GM23338 (cell line): ENCODE results near the gene GMPPA. TPM values are rescaled to one million over a fixed set of nuclear protein-coding genes. Genes with fewer than 3 reads are reported as not detected.

Source experiments
- ATAC-seq: fragments of 200-7000 bp; cut with Tn5 transposase; 3 replicates; pipeline ENCODE4 v1.9.1; 2020
- DNase-seq: peaks from one replicate; pipeline ENCODE4 v3.0.0-alpha.2; 2015; ENCODE audit warnings: low spot score
- H2AFZ ChIP-seq: fragments of 200-600 bp; sonication (generic); 2 replicates; pipeline ENCODE4 v1.8.0; 2016; ENCODE audit warnings: antibody characterized with exemption, mild to moderate bottlenecking, moderate library complexity
- H3F3A ChIP-seq: fragments of 200-600 bp; sonication (generic); replicated peaks from 2 replicates; pipeline ENCODE4 v1.8.0; 2017; ENCODE audit warnings: antibody characterized with exemption, mixed run types, low read depth
- H3K27ac ChIP-seq: fragments of 200-600 bp; sonication (generic); 2 replicates; pipeline ENCODE4 v1.6.1; 2016; ENCODE audit warnings: low read depth
- H3K27me3 ChIP-seq: fragments of 200-600 bp; sonication (generic); 2 replicates; pipeline ENCODE4 v1.8.0; 2016; ENCODE audit warnings: mild to moderate bottlenecking, mixed run types, moderate library complexity; ENCODE audit not compliant: insufficient read depth
- H3K36me3 ChIP-seq: fragments of 200-600 bp; sonication (generic); 2 replicates; pipeline ENCODE4 v1.8.0; 2016; ENCODE audit warnings: mild to moderate bottlenecking; ENCODE audit not compliant: insufficient read depth
- H3K4me1 ChIP-seq: fragments of 200-600 bp; sonication (generic); 2 replicates; pipeline ENCODE4 v1.8.0; 2016; ENCODE audit warnings: mild to moderate bottlenecking, moderate library complexity; ENCODE audit not compliant: insufficient read depth
- H3K4me2 ChIP-seq: fragments of 200-600 bp; sonication (generic); 2 replicates; pipeline ENCODE4 v1.7.1; 2017; ENCODE audit warnings: mixed run types
- H3K4me3 ChIP-seq: fragments of 200-600 bp; sonication (generic); 2 replicates; pipeline ENCODE4 v1.6.1; 2016; ENCODE audit warnings: mixed run types
- H3K79me2 ChIP-seq: fragments of 200-600 bp; sonication (generic); replicated peaks from 2 replicates; pipeline ENCODE4 v1.8.0; 2017; ENCODE audit warnings: mild to moderate bottlenecking; ENCODE audit not compliant: insufficient read depth
- H3K9me2 ChIP-seq: fragments of 200-600 bp; sonication (generic); 2 replicates; pipeline ENCODE4 v1.8.0; 2017; ENCODE audit not compliant: insufficient read depth
- H4K20me1 ChIP-seq: fragments of 200-600 bp; sonication (generic); replicated peaks from 2 replicates; pipeline ENCODE4 v1.8.0; 2017; ENCODE audit warnings: mild to moderate bottlenecking; ENCODE audit not compliant: insufficient read depth
- H3K27ac Mint-ChIP-seq: 2 replicates; pipeline ENCODE4 v1.8.0; 2020; ENCODE audit warnings: inconsistent platforms, mild to moderate bottlenecking, moderate library complexity, mixed read lengths
- H3K27me3 Mint-ChIP-seq: 3 replicates; pipeline ENCODE4 v1.8.0; 2022; ENCODE audit warnings: low read depth, mild to moderate bottlenecking, moderate library complexity, mixed read lengths, inconsistent platforms; ENCODE audit not compliant: insufficient read depth, poor library complexity
- H3K36me3 Mint-ChIP-seq: 3 replicates; pipeline ENCODE4 v1.8.0; 2021; ENCODE audit warnings: low read depth, mild to moderate bottlenecking, inconsistent platforms, moderate library complexity, mixed read lengths
- H3K4me1 Mint-ChIP-seq: 3 replicates; pipeline ENCODE4 v1.8.0; 2020; ENCODE audit warnings: mild to moderate bottlenecking, inconsistent platforms, mixed read lengths
- H3K4me3 Mint-ChIP-seq: 3 replicates; pipeline ENCODE4 v1.8.0; 2021; ENCODE audit warnings: moderate library complexity, mild to moderate bottlenecking, inconsistent platforms, mixed read lengths
- H3K9me3 Mint-ChIP-seq: 3 replicates; pipeline ENCODE4 v1.8.0; 2020; ENCODE audit warnings: moderate library complexity, mild to moderate bottlenecking, inconsistent platforms, mixed read lengths
- EZH2phosphoT487 ChIP-seq: fragments of 200-600 bp; sonication (generic); IDR thresholded peaks from one replicate; pipeline ENCODE4 v1.8.1; 2018; ENCODE audit warnings: antibody characterized with exemption; ENCODE audit not compliant: unreplicated experiment
- JUNB ChIP-seq: IDR thresholded peaks from one replicate; pipeline ENCODE4 v1.6.1; 2016; ENCODE audit warnings: antibody characterized with exemption; ENCODE audit not compliant: unreplicated experiment
- POLR2AphosphoS5 ChIP-seq: IDR thresholded peaks from 2 replicates; pipeline ENCODE4 v1.6.1; 2016; ENCODE audit warnings: antibody characterized with exemption, low read depth
- STAT1 ChIP-seq: IDR thresholded peaks from one replicate; pipeline ENCODE4 v1.6.1; 2016; ENCODE audit warnings: antibody characterized with exemption; ENCODE audit not compliant: unreplicated experiment
- ZNF114 ChIP-seq: fragments of 250-450 bp; sonication (Bioruptor Pico); IDR thresholded peaks from 2 replicates; pipeline ENCODE4 v1.5.0; 2020; ENCODE audit warnings: mild to moderate bottlenecking, moderate library complexity
- polyA plus RNA-seq: library from polyadenylated mRNA; unstranded; fragments of >200 nt; fragmentation: Nextera tagmentation; extraction: Ambion mirVana; gene quantifications from 2 replicates; pipeline ENCODE4 v1.2.1, GENCODE V29; 2016
- total RNA-seq: library from RNA; depleted of rRNA; stranded (reverse); fragments of >200 nt; shearing (Covaris generic); gene quantifications from 2 replicates; pipeline ENCODE4 v1.2.3, GENCODE V29; 2014
- TF ChIP-seq, protein P1 (sequence below): fragments of 250-450 bp; sonication (Bioruptor Pico); IDR thresholded peaks from 2 replicates; pipeline ENCODE4 v1.5.0; 2020; ENCODE audit warnings: mild to moderate bottlenecking, moderate library complexity
- TF ChIP-seq, protein P2 (sequence below): IDR thresholded peaks from 2 replicates; pipeline ENCODE4 v1.6.1; 2016; ENCODE audit warnings: antibody characterized with exemption

The GMPPA gene
- total and polyA plus RNA-seq, 2 experiments from 2014 or later: 27.0 to 33.8 TPM

DNA sequence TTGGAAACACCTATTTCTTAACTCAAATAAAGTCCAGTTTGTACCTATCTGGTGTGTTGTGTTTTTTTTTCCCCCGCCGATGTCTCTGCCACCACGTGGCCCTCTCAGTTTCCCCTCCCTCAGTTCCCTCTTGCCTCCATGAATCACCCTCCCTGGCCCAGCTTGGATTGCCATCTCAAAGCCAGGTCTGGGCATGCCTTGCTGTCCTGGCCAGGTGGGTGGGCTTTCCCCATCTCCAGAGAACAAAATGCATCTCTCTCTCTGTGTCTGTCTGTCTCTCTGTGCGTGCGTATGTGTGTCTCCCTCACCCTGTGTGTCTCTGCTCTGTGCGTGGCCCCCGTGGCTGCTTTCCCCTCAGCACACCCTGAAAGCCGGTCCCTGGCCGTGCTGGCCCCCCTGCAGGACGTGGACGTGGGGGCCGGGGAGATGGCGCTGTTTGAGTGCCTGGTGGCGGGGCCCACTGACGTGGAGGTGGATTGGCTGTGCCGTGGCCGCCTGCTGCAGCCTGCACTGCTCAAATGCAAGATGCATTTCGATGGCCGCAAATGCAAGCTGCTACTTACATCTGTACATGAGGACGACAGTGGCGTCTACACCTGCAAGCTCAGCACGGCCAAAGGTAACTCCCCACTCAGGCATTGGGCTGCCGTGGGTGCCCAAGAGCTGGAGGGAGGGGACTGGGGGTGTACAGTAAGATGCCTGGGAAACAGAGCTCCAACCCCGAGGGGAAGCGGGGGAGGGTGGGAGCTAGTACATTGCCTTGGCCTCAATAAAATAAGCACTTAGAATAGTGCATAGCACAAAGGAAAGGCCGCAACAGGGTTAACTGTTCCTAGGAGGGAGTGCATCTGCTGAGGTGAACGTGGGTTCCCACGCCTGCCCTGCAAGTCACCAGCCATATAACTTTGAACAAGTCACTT, 31.6 kb upstream of the GMPPA start (continued):
- TF ChIP-seq, protein P1, sequence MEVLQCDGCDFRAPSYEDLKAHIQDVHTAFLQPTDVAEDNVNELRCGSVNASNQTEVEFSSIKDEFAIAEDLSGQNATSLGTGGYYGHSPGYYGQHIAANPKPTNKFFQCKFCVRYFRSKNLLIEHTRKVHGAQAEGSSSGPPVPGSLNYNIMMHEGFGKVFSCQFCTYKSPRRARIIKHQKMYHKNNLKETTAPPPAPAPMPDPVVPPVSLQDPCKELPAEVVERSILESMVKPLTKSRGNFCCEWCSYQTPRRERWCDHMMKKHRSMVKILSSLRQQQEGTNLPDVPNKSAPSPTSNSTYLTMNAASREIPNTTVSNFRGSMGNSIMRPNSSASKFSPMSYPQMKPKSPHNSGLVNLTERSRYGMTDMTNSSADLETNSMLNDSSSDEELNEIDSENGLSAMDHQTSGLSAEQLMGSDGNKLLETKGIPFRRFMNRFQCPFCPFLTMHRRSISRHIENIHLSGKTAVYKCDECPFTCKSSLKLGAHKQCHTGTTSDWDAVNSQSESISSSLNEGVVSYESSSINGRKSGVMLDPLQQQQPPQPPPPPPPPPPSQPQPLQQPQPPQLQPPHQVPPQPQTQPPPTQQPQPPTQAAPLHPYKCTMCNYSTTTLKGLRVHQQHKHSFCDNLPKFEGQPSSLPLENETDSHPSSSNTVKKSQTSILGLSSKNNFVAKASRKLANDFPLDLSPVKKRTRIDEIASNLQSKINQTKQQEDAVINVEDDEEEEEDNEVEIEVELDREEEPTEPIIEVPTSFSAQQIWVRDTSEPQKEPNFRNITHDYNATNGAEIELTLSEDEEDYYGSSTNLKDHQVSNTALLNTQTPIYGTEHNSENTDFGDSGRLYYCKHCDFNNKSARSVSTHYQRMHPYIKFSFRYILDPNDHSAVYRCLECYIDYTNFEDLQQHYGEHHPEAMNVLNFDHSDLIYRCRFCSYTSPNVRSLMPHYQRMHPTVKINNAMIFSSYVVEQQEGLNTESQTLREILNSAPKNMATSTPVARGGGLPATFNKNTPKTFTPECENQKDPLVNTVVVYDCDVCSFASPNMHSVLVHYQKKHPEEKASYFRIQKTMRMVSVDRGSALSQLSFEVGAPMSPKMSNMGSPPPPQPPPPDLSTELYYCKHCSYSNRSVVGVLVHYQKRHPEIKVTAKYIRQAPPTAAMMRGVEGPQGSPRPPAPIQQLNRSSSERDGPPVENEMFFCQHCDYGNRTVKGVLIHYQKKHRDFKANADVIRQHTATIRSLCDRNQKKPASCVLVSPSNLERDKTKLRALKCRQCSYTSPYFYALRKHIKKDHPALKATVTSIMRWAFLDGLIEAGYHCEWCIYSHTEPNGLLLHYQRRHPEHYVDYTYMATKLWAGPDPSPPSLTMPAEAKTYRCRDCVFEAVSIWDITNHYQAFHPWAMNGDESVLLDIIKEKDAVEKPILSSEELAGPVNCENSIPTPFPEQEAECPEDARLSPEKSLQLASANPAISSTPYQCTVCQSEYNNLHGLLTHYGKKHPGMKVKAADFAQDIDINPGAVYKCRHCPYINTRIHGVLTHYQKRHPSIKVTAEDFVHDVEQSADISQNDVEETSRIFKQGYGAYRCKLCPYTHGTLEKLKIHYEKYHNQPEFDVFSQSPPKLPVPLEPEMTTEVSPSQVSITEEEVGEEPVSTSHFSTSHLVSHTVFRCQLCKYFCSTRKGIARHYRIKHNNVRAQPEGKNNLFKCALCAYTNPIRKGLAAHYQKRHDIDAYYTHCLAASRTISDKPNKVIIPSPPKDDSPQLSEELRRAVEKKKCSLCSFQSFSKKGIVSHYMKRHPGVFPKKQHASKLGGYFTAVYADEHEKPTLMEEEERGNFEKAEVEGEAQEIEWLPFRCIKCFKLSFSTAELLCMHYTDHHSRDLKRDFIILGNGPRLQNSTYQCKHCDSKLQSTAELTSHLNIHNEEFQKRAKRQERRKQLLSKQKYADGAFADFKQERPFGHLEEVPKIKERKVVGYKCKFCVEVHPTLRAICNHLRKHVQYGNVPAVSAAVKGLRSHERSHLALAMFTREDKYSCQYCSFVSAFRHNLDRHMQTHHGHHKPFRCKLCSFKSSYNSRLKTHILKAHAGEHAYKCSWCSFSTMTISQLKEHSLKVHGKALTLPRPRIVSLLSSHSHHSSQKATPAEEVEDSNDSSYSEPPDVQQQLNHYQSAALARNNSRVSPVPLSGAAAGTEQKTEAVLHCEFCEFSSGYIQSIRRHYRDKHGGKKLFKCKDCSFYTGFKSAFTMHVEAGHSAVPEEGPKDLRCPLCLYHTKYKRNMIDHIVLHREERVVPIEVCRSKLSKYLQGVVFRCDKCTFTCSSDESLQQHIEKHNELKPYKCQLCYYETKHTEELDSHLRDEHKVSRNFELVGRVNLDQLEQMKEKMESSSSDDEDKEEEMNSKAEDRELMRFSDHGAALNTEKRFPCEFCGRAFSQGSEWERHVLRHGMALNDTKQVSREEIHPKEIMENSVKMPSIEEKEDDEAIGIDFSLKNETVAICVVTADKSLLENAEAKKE (CRISPR knock-in tag): no peak
- TF ChIP-seq ZNF114 (CRISPR knock-in tag): no peak

DNA sequence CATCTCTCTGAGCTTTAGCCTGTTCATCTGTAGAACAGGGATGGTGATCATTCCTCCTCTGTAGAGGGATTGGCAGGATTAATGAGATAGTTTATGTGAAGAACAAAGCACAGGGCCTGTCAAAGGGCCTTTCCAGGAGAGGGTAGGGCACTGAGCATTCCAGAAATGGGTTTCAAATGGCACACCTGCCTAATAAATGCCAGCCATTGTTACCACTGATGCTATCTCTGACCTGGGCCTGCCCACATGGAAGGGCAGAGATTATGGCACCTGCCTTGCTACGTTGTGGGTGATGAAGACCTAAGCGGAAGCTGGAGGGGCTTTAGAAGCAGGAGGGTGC, 31.0 kb upstream of the GMPPA start:
- H3K27me3 ChIP-seq: no peaks in the 10 kb centered on the region
- Mint-ChIP-seq H3K9me3 (no peaks in the 10 kb centered on the region), H3K36me3 (peaks cover 6% of the 10 kb centered on the region), H3K27me3 (peaks cover 23% of the 10 kb centered on the region), H3K27ac (no peak overlapping the region), H3K4me1 (no peaks in the 10 kb centered on the region; the same call in 2 of the 3 replicates), H3K4me3 (no peak overlapping the region)
- ATAC-seq (no peak), DNase-seq (no peak)
- H3F3A ChIP-seq: no peaks in the 10 kb centered on the region
- no peak overlapping the region for H3K27ac ChIP-seq
- H3K36me3 ChIP-seq: no peaks in the 10 kb centered on the region
- H2AFZ ChIP-seq: no peak overlapping the region
- no peak overlapping the region for H3K4me2 ChIP-seq
- no peaks in the 10 kb centered on the region for H3K79me2 ChIP-seq
- H4K20me1 ChIP-seq: no peaks in the 10 kb centered on the region
- H3K4me3 ChIP-seq: no peak overlapping the region
- no peaks in the 10 kb centered on the region for H3K9me2 ChIP-seq
- H3K4me1 ChIP-seq: no peaks in the 10 kb centered on the region
- TF ChIP-seq POLR2AphosphoS5 (no peak), JUNB (no peak), STAT1 (no peak), EZH2phosphoT487 (no peak)
- TF ChIP-seq, protein P1 (CRISPR knock-in tag): no peak
- TF ChIP-seq, protein P2, sequence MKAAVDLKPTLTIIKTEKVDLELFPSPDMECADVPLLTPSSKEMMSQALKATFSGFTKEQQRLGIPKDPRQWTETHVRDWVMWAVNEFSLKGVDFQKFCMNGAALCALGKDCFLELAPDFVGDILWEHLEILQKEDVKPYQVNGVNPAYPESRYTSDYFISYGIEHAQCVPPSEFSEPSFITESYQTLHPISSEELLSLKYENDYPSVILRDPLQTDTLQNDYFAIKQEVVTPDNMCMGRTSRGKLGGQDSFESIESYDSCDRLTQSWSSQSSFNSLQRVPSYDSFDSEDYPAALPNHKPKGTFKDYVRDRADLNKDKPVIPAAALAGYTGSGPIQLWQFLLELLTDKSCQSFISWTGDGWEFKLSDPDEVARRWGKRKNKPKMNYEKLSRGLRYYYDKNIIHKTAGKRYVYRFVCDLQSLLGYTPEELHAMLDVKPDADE: no peak
